Measurements from ENCODE around the gene TNP2. TPM values are rescaled to one million over a fixed set of nuclear protein-coding genes. Genes with fewer than 3 reads are reported as not detected.

The TNP2 gene
- total and polyA plus RNA-seq, 4 donors: not detected

DNA sequence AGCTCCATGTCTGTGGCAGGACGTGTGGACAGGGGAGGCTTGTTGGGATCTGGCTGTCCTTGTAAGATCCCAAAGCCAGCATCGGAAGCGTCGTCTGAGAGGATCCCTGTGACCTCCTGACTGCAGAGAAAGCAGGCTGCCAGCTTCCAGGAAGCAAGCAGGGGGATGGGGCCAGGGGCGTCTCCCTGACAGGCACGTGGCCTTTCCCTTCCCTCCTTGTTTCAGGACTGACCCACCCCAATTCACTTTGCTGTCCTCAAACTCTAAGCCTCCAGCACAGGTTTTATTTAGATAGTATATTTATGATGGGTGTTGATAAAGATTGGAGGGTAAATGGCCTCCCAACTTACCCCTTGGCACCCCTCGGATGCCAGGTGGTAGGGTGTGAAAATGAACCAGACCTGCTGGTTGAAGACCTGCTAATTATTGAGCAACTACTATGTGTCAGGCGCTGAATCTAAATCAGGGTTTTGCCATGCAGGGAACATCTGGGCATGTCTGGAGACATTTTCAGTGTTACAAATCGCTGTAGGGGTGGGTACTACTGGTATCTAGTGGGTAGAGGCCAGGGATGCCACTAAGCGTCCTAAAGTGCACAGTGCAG, 37.7 kb downstream of the TNP2 start:
- no peak overlapping the region for H3K27ac ChIP-seq (ENCODE audit: low read depth in 1 of 2, low read length in 1 of 2)
- peaks cover 0 to 9% (median 0%) of the 10 kb centered on the region in 5 donors for H3K4me1 ChIP-seq (ENCODE audit: control insufficient read depth in 5 of 5, insufficient read depth in 5 of 5, low read length in 5 of 5)
- no peak overlapping the region for H3K9ac ChIP-seq (ENCODE audit: insufficient read depth in 1 of 2, low read length in 2 of 2)
- DNase-seq: peak in 2 of 3 donors; percentile 18 to 61
- no peaks in the 10 kb centered on the region for H3K27me3 ChIP-seq (ENCODE audit: control insufficient read depth in 3 of 3, insufficient read depth in 3 of 3, low read length in 2 of 3)
- no peak for ATAC-seq (ENCODE audit: insufficient read depth, low FRiP score)
- WGBS, 2 donors: 82 to 86% methylated on average over 10 of the region's 10 CpGs
- no peaks in the 10 kb centered on the region for H3K9me3 ChIP-seq (ENCODE audit: control insufficient read depth in 4 of 4, insufficient read depth in 3 of 4, low read length in 3 of 4)
- no peaks in the 10 kb centered on the region for H3K36me3 ChIP-seq (ENCODE audit: control insufficient read depth in 4 of 4, insufficient read depth in 4 of 4, low read length in 4 of 4)
- TF ChIP-seq, protein P1, sequence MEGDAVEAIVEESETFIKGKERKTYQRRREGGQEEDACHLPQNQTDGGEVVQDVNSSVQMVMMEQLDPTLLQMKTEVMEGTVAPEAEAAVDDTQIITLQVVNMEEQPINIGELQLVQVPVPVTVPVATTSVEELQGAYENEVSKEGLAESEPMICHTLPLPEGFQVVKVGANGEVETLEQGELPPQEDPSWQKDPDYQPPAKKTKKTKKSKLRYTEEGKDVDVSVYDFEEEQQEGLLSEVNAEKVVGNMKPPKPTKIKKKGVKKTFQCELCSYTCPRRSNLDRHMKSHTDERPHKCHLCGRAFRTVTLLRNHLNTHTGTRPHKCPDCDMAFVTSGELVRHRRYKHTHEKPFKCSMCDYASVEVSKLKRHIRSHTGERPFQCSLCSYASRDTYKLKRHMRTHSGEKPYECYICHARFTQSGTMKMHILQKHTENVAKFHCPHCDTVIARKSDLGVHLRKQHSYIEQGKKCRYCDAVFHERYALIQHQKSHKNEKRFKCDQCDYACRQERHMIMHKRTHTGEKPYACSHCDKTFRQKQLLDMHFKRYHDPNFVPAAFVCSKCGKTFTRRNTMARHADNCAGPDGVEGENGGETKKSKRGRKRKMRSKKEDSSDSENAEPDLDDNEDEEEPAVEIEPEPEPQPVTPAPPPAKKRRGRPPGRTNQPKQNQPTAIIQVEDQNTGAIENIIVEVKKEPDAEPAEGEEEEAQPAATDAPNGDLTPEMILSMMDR (IDR thresholded peaks at IDR 0.05; ENCODE audit: control extremely low read depth, extremely low read depth): no peak
- H3K4me3 ChIP-seq: no peak overlapping the region

DNA sequence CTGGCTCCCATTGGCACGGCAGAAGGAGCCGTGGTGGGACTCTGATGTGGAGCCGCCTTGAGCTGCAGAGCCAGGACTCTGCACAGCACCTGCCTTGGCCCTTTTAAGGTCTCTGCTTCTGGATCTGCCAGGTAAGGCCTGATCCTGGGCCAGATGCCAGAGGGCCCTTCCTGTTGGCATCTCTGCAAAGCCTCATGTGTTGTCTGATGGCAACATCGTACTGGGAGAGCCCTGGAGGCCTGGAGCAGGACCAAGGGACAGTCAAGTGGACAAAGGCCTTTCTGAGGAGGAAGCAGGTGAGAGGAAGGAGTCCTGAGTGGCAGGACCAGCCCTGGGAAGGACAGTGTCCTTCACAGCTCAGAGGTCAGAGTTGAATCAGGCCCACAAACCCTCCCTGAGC, 39.2 kb downstream of the TNP2 start:
- Histone ChIP-seq H3K36me3 (ENCODE audit: control insufficient read depth in 4 of 4, insufficient read depth in 4 of 4, low read length in 4 of 4) (no peaks in the 10 kb centered on the region), H3K27ac (ENCODE audit: low read depth in 1 of 2, low read length in 1 of 2) (no peak overlapping the region), H3K9ac (ENCODE audit: insufficient read depth in 1 of 2, low read length in 2 of 2) (no peak overlapping the region), H3K4me3 (no peak overlapping the region), H3K9me3 (ENCODE audit: control insufficient read depth in 4 of 4, insufficient read depth in 3 of 4, low read length in 3 of 4) (no peaks in the 10 kb centered on the region), H3K4me1 (ENCODE audit: control insufficient read depth in 5 of 5, insufficient read depth in 5 of 5, low read length in 5 of 5) (peaks cover 0 to 17% (median 0%) of the 10 kb centered on the region in 5 donors), H3K27me3 (ENCODE audit: control insufficient read depth in 3 of 3, insufficient read depth in 3 of 3, low read length in 2 of 3) (no peaks in the 10 kb centered on the region)
- ATAC-seq (ENCODE audit: insufficient read depth, low FRiP score) (no peak), DNase-seq (no peak)
- TF ChIP-seq, protein P1 (IDR thresholded peaks at IDR 0.05; ENCODE audit: control extremely low read depth, extremely low read depth): no peak
- 79 to 81% methylated on average over 4 of the region's 4 CpGs for WGBS, 2 donors

DNA sequence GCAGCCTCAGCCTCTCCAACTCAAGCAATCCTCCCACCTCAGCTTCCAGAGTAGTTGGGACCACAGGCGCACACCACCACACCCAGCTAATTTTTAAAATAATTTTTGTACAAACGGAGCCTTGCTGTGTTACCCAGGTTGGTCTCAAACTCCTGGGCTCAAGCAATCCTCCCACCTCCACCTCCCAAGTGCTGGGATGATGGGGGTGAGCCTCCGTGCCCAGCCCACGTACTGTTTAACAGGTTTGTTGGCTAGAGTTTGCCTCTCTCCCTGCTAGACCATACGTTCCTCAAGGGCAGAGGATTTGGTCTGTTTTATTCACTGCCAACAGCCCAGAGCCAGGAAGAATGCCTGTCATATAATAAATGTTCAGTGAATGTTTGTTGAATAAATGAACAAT, 39.7 kb downstream of the TNP2 start:
- H3K4me3 ChIP-seq: no peak overlapping the region
- no peaks in the 10 kb centered on the region for H3K36me3 ChIP-seq (ENCODE audit: control insufficient read depth in 4 of 4, insufficient read depth in 4 of 4, low read length in 4 of 4)
- no peak overlapping the region for H3K27ac ChIP-seq (ENCODE audit: low read depth in 1 of 2, low read length in 1 of 2)
- peaks cover 0 to 17% (median 0%) of the 10 kb centered on the region in 5 donors for H3K4me1 ChIP-seq (ENCODE audit: control insufficient read depth in 5 of 5, insufficient read depth in 5 of 5, low read length in 5 of 5)
- WGBS, 2 donors: 89 to 95% methylated on average over 5 of the region's 5 CpGs
- H3K9me3 ChIP-seq (ENCODE audit: control insufficient read depth in 4 of 4, insufficient read depth in 3 of 4, low read length in 3 of 4): no peaks in the 10 kb centered on the region
- H3K27me3 ChIP-seq (ENCODE audit: control insufficient read depth in 3 of 3, insufficient read depth in 3 of 3, low read length in 2 of 3): no peaks in the 10 kb centered on the region
- no peak for ATAC-seq (ENCODE audit: insufficient read depth, low FRiP score)
- no peak for DNase-seq
- H3K9ac ChIP-seq (ENCODE audit: insufficient read depth in 1 of 2, low read length in 2 of 2): no peak overlapping the region
- TF ChIP-seq, protein P1 (IDR thresholded peaks at IDR 0.05; ENCODE audit: control extremely low read depth, extremely low read depth): no peak

Measured in lung (tissue), 12 donors.